Diencephalon (tissue), 1 donor: Measurements from ENCODE around the gene CBLN2. TPM values are rescaled to one million over a fixed set of nuclear protein-coding genes. Genes with fewer than 3 reads are reported as not detected.

Experiments
- total RNA-seq: library from RNA; depleted of rRNA; stranded (reverse); fragments of >200 nt; gene quantifications from one replicate; pipeline ENCODE4 v1.2.3, GENCODE V29; 2014

CBLN2 gene
- total RNA-seq = 127 TPM

GRCh38 chr18:72544092-72544886, at the start of gene CBLN2:
Gene CBLN2 (minus strand): TSS chr18:72544342. CDS start chr18:72542160, 2,182 bp downstream.

